MCF 10A (cell line): Measurements from ENCODE around the gene GGCX. TPM values are rescaled to one million over a fixed set of nuclear protein-coding genes. Genes with fewer than 3 reads are reported as not detected.

ENCODE experiments used
- BruUV-seq: library from RNA; stranded (reverse); fragments of 400-500 nt; replicated peaks from 2 replicates; lab custom pipeline; 2021; lab: Mats Ljungman, UMichigan
- CTCF ChIA-PET: fragments of 300-600 bp; sonication (Branson Sonifier 250); formaldehyde crosslinking; extraction: SDS; loops from one replicate; lab custom pipeline; 2021; ENCODE audit warnings: antibody characterized with exemption, inconsistent platforms; lab: Yijun Ruan, JAX
- POLR2A ChIA-PET: fragments of 300-600, 350-650 bp; sonication (Branson Sonifier 250); formaldehyde crosslinking; extraction: SDS; loops from one replicate; lab custom pipeline; 2020; ENCODE audit warnings: antibody characterized with exemption, inconsistent platforms; lab: Yijun Ruan, JAX
- DNase-seq: peaks from one replicate; pipeline ENCODE4 v3.0.0-alpha.2; 2018; ENCODE audit not compliant: unreplicated experiment
- H3K27ac Mint-ChIP-seq: one replicate; pipeline ENCODE4 v1.8.0; 2022; ENCODE audit warnings: mild to moderate bottlenecking, low read depth, mixed read lengths; ENCODE audit not compliant: unreplicated experiment
- H3K27me3 Mint-ChIP-seq: one replicate; pipeline ENCODE4 v1.8.0; 2022; ENCODE audit warnings: mixed read lengths; ENCODE audit not compliant: insufficient read depth, unreplicated experiment
- H3K36me3 Mint-ChIP-seq: one replicate; pipeline ENCODE4 v1.8.0; 2022; ENCODE audit warnings: mild to moderate bottlenecking, moderate library complexity, mixed read lengths; ENCODE audit not compliant: insufficient read depth, unreplicated experiment
- H3K4me1 Mint-ChIP-seq: one replicate; pipeline ENCODE4 v1.8.0; 2022; ENCODE audit warnings: mixed read lengths; ENCODE audit not compliant: insufficient read depth, unreplicated experiment
- H3K4me3 Mint-ChIP-seq: one replicate; pipeline ENCODE4 v1.8.0; 2022; ENCODE audit warnings: mild to moderate bottlenecking, moderate library complexity, mixed read lengths; ENCODE audit not compliant: unreplicated experiment
- H3K9me3 Mint-ChIP-seq: one replicate; pipeline ENCODE4 v1.8.0; 2022; ENCODE audit warnings: mixed read lengths; ENCODE audit not compliant: unreplicated experiment
- CTCF ChIP-seq: fragments of 200-600 bp; IDR thresholded peaks from one replicate; pipeline ENCODE4 v1.8.0; 2022; ENCODE audit warnings: antibody characterized with exemption, mild to moderate bottlenecking; ENCODE audit not compliant: unreplicated experiment
- intact Hi-C: fragments of 100-400 bp; cut with micrococcal nuclease; formaldehyde crosslinking; loops from 2 replicates; pipeline ENCODE4 v1.14.1; 2022
- total RNA-seq: library from RNA; stranded (reverse); gene quantifications from 2 replicates; pipeline ENCODE4 v1.2.3, GENCODE V29; 2022

Gene GGCX
- total RNA-seq, 1 experiment from 2014 or later: 49.1 TPM

GRCh38 chr2:85549095-85549494 lies 12.2 kb downstream of the GGCX start:
- Mint-ChIP-seq H3K4me1 (peaks cover 12% of the 10 kb centered on the region), H3K27ac (no peak overlapping the region), H3K27me3 (no peaks in the 10 kb centered on the region), H3K4me3 (no peak overlapping the region), H3K9me3 (no peaks in the 10 kb centered on the region), H3K36me3 (peaks cover 60% of the 10 kb centered on the region)
- ChIA-PET POLR2A (interaction anchor here (0.6 to 16.8 kb wide), 14 partner anchors 10 to 221 kb away, joined by 3 to 287 read pairs (median 8); partner anchors contain the start of genes ELMOD3, GGCX, MAT2A and RETSAT), CTCF (interaction anchor here (0.9 to 12.7 kb wide), 7 partner anchors 9 to 251 kb away, joined by 3 to 293 read pairs (median 11); partner anchors contain the start of genes GGCX, MAT2A and SH2D6)
- no peak for DNase-seq
- intact Hi-C loops: loop anchor here (5.0 kb wide), 1 partner anchor 197 kb away; the partner anchor contains the start of genes ELMOD3 and RETSAT
- BruUV-seq: TSS peak; percentile 31
- no peak for TF ChIP-seq CTCF

- Mint-ChIP-seq H3K36me3 (peaks cover 65% of the 10 kb centered on the region), H3K27ac (no peak overlapping the region), H3K9me3 (no peaks in the 10 kb centered on the region), H3K4me3 (no peak overlapping the region), H3K27me3 (no peaks in the 10 kb centered on the region), H3K4me1 (peaks cover 15% of the 10 kb centered on the region)
- TF ChIP-seq CTCF: no peak
- POLR2A ChIA-PET: interaction anchor here (0.6 to 16.8 kb wide), 16 partner anchors 9 to 221 kb away, joined by 3 to 287 read pairs (median 6); partner anchors contain the start of genes ELMOD3, GGCX, MAT2A and RETSAT
- intact Hi-C loops: loop anchor here (5.0 kb wide), 1 partner anchor 196 kb away; the partner anchor contains the start of genes ELMOD3 and RETSAT
- no peak for DNase-seq
- CTCF ChIA-PET: interaction anchor here (0.6 to 12.7 kb wide), 7 partner anchors 8 to 623 kb away, joined by 3 to 293 read pairs (median 11); partner anchors contain the start of genes GGCX, MAT2A and SH2D6
- BruUV-seq: no TSS peak
Measured at GRCh38 chr2:85548608-85548900, 12.7 kb downstream of the GGCX start.

- intact Hi-C loops: loop anchor here (5.0 kb wide), 1 partner anchor 196 kb away; the partner anchor contains the start of genes ELMOD3 and RETSAT
- ChIA-PET CTCF (interaction anchor here (0.6 to 12.7 kb wide), 6 partner anchors 8 to 622 kb away, joined by 3 to 293 read pairs (median 9); partner anchors contain the start of genes MAT2A and SH2D6), POLR2A (interaction anchor here (0.6 to 16.8 kb wide), 18 partner anchors 8 to 220 kb away, joined by 3 to 287 read pairs (median 4); partner anchors contain the start of genes ELMOD3, GGCX, MAT2A and RETSAT)
- Mint-ChIP-seq H3K27me3 (no peaks in the 10 kb centered on the region), H3K27ac (no peak overlapping the region), H3K4me3 (no peak overlapping the region), H3K9me3 (no peaks in the 10 kb centered on the region), H3K4me1 (peaks cover 20% of the 10 kb centered on the region), H3K36me3 (peaks cover 70% of the 10 kb centered on the region)
- no peak for TF ChIP-seq CTCF
- DNase-seq: no peak
- no TSS peak for BruUV-seq
Measured at GRCh38 chr2:85547859-85548607, 13.3 kb downstream of the GGCX start.
